CD4-positive, alpha-beta T cell treated with Interleukin-2 at 100 ng/mL for 4 hours (primary cell): ENCODE results near the gene TMPRSS15.

Source experiments
- DNase-seq: peaks from one replicate; pipeline ENCODE4 v3.0.0-alpha.2; 2020; ENCODE audit warnings: low spot score

Gene TMPRSS15

DNA sequence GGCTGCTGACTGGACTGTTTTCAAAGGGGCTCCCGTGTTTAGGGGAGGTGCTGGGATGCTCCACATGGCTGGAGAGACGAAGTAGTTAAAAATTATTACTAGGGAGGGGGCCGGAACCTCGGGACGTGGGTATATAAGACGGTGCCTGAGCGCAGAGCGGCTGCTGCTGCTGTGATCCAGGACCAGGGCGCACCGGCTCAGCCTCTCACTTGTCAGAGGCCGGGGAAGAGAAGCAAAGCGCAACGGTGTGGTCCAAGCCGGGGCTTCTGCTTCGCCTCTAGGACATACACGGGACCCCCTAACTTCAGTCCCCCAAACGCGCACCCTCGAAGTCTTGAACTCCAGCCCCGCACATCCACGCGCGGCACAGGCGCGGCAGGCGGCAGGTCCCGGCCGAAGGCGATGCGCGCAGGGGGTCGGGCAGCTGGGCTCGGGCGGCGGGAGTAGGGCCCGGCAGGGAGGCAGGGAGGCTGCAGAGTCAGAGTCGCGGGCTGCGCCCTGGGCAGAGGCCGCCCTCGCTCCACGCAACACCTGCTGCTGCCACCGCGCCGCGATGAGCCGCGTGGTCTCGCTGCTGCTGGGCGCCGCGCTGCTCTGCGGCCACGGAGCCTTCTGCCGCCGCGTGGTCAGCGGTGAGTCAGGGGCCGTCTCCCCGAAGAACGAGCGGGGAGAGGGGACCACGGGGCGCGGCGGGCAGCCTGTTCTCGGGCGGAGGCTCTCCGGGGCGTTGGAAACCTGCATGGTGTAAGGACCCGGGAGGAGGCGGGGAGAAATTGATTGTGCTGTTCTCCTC, 158.7 kb downstream of the TMPRSS15 start, which contains the start of gene CHODL:
TSS of gene CHODL (plus strand) at position 163 of the 793 bp plus-strand sequence. CDS start at position 554, 391 bp downstream.
- DNase-seq, result no peak

DNA sequence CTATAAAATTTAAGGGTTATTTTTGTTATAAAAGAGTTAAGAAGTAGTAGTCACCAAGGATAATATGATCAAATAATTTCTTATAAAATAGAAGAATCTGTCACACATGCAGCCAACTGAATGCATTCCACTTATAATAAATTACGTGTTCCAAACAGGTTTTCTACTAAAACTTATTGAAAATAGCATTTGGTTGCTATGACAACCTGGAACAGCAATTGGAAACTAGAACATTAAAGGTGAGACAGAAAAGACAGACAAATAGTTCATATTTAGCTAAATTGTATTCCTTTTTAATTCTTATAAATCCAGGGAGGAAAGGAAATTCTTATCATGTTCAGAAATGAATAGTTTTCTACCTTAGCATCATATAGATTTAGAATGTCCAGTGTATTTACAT, 168.0 kb downstream of the TMPRSS15 start:
- no peak for DNase-seq

- no peak for DNase-seq
Observed at GRCh38 chr21:18228060-18228739, 175.4 kb downstream of the TMPRSS15 start.

GRCh38 chr21:18222346-18222745, 181.2 kb downstream of the TMPRSS15 start:
- no peak for DNase-seq

- DNase-seq, result no peak
Observed at GRCh38 chr21:18220498-18220897, 183.1 kb downstream of the TMPRSS15 start.
